ENCODE data around the gene HAPLN2.

DNA sequence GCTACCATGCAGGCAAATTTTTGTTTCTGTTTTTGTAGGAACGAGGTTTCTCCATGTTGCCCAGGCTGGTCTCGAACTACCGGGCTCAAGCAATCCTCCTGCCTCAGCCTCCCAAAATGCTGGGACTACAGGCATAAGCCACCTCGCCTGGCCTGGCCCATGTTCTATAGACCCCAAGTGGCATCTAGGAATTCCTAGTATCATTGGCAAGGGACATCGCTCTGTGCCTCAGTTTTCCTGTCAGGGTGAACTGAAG, 43.5 kb downstream of the HAPLN2 start:
- TF ChIP-seq, protein P1, sequence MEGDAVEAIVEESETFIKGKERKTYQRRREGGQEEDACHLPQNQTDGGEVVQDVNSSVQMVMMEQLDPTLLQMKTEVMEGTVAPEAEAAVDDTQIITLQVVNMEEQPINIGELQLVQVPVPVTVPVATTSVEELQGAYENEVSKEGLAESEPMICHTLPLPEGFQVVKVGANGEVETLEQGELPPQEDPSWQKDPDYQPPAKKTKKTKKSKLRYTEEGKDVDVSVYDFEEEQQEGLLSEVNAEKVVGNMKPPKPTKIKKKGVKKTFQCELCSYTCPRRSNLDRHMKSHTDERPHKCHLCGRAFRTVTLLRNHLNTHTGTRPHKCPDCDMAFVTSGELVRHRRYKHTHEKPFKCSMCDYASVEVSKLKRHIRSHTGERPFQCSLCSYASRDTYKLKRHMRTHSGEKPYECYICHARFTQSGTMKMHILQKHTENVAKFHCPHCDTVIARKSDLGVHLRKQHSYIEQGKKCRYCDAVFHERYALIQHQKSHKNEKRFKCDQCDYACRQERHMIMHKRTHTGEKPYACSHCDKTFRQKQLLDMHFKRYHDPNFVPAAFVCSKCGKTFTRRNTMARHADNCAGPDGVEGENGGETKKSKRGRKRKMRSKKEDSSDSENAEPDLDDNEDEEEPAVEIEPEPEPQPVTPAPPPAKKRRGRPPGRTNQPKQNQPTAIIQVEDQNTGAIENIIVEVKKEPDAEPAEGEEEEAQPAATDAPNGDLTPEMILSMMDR (IDR thresholded peaks at IDR 0.05): no peak
- TF ChIP-seq POLR2AphosphoS5 (IDR thresholded peaks at IDR 0.05) (no peak), POLR2A (IDR thresholded peaks at IDR 0.05) (no peak), EP300 (IDR thresholded peaks at IDR 0.05) (no peak)

Measured in sigmoid colon (tissue), 4 donors.